WTC11 (cell line): Measurements from ENCODE around the gene GABBR2.

Experiments used
- ATF3 ChIP-seq: sonication (generic); formaldehyde crosslinking; conservative IDR thresholded peaks from 2 replicates; pipeline ENCODE4 v1.8.1; 2022; ENCODE audit warnings: mild to moderate bottlenecking, missing genetic modification reagents
- CREB1 ChIP-seq: sonication (generic); formaldehyde crosslinking; IDR thresholded peaks from 2 replicates; pipeline ENCODE4 v1.8.0; 2023; ENCODE audit warnings: mild to moderate bottlenecking, missing genetic modification reagents
- CTCF ChIP-seq: fragments of 200-600 bp; IDR thresholded peaks from 2 replicates; pipeline ENCODE4 v1.8.0; 2022; ENCODE audit warnings: antibody characterized with exemption
- GABPB1 ChIP-seq: sonication (generic); formaldehyde crosslinking; IDR thresholded peaks from 2 replicates; pipeline ENCODE4 v1.8.1; 2023; ENCODE audit warnings: mild to moderate bottlenecking, missing genetic modification reagents
- JUN ChIP-seq: sonication (generic); formaldehyde crosslinking; IDR thresholded peaks from 2 replicates; pipeline ENCODE4 v1.8.0; 2023; ENCODE audit warnings: mild to moderate bottlenecking, missing genetic modification reagents

DNA sequence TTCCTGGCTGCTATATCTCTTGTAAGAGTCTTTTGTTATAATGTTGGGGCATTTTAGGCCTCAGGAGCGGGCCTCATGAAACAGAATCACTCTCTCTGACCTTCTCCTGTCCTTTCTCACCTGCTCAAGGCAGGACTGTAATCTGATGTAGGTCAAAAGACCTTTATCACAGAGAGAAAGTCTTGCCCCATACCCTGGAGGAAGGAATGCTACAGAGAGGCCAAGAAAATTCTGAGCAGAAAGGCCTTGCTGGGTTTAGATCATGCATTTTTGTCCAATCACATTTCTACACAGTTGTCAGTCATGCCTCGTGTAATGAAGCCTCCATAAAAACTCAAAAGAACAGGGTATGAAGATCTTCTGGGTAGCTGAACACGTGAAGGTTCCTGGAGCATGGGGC lies 408.1 kb downstream of the GABBR2 start:
- TF ChIP-seq ATF3 (CRISPR knock-in tag) (no peak), CTCF (no peak), CREB1 (CRISPR knock-in tag) (no peak), GABPB1 (CRISPR knock-in tag) (no peak), JUN (no peak)
